22Rv1 (cell line): ENCODE measurements around the gene SETD1A.

Experiments used
- ZFX ChIP-seq: fragments of 450-650 bp; IDR thresholded peaks from 2 replicates; pipeline ENCODE4 v1.6.1; 2017; ENCODE audit warnings: antibody characterized with exemption, borderline replicate concordance
- TF ChIP-seq, protein P1 (sequence below): fragments of 450-650 bp; IDR thresholded peaks from 2 replicates; pipeline ENCODE4 v1.5.1; 2017; ENCODE audit warnings: mild to moderate bottlenecking

DNA sequence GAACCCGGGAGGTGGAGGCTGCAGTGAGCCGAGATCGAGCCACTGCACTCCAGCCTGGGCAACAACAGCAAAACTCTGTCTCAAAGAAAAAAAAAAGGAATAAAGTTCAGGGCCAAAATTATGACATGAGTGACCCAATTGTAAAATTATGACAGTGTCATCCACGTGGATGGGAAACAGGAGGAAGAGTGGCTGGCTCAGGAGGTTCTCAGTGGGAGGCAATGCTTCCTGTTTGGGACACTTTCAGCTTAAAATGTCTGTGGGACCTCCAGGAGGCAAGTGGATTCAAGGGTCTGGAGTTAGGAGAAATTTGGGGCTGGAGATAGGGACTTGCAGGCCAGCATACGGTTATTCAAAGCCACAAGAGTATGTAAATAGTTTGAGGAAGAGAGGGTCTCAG lies 67.8 kb downstream of the SETD1A start:
- TF ChIP-seq, protein P1, sequence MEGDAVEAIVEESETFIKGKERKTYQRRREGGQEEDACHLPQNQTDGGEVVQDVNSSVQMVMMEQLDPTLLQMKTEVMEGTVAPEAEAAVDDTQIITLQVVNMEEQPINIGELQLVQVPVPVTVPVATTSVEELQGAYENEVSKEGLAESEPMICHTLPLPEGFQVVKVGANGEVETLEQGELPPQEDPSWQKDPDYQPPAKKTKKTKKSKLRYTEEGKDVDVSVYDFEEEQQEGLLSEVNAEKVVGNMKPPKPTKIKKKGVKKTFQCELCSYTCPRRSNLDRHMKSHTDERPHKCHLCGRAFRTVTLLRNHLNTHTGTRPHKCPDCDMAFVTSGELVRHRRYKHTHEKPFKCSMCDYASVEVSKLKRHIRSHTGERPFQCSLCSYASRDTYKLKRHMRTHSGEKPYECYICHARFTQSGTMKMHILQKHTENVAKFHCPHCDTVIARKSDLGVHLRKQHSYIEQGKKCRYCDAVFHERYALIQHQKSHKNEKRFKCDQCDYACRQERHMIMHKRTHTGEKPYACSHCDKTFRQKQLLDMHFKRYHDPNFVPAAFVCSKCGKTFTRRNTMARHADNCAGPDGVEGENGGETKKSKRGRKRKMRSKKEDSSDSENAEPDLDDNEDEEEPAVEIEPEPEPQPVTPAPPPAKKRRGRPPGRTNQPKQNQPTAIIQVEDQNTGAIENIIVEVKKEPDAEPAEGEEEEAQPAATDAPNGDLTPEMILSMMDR = no peak
- TF ChIP-seq ZFX = no peak
